Colonic mucosa (tissue), 4 donors: ENCODE measurements around the gene DYNC1I1. TPM values are rescaled to one million over a fixed set of nuclear protein-coding genes. Genes with fewer than 3 reads are reported as not detected.
A peak's percentile ranks its signal among the peaks of the same experiment; 100 is the strongest.

Experiments used
- DNase-seq: peaks from one replicate; pipeline ENCODE4 v3.0.0-alpha.2; 2020
- H3K27ac ChIP-seq: fragments of 200-600 bp; one replicate; pipeline ENCODE4 v1.8.0; 2021
- H3K27me3 ChIP-seq: fragments of 200-600 bp; one replicate; pipeline ENCODE4 v1.8.0; 2021
- H3K36me3 ChIP-seq: fragments of 200-600 bp; one replicate; pipeline ENCODE4 v1.8.0; 2021
- H3K4me1 ChIP-seq: fragments of 200-600 bp; one replicate; pipeline ENCODE4 v1.8.0; 2021; ENCODE audit warnings: mild to moderate bottlenecking
- H3K4me3 ChIP-seq: fragments of 200-600 bp; one replicate; pipeline ENCODE4 v1.8.0; 2021
- H3K9ac ChIP-seq, 2 donors: one replicate each; pipeline ENCODE4 v1.7.0; 2013; ENCODE audit warnings: control low read depth in 2 of 2, low read depth in 2 of 2, low read length in 2 of 2
- H3K9me3 ChIP-seq: fragments of 200-600 bp; one replicate; pipeline ENCODE4 v1.8.0; 2021
- CTCF ChIP-seq: fragments of 200-600 bp; IDR thresholded peaks from one replicate; pipeline ENCODE4 v1.8.0; 2022; ENCODE audit warnings: antibody characterized with exemption, mild to moderate bottlenecking
- intact Hi-C: fragments of 100-400 bp; cut with DNase I; formaldehyde crosslinking; loops from one replicate; pipeline ENCODE4 v1.14.1; 2022
- total RNA-seq, 2 donors: library from RNA; stranded (reverse); fragmentation: NEBNext Ultra II Directional in 1 of 2; extraction: Animal tissue kit (Norgen Biotek cat#: 25700) in 1 of 2; gene quantifications; one replicate each; pipeline ENCODE4 v1.2.1, GENCODE V29; 2021
- donor health status: healthy.
- donor health status: DM: no; HTN: no; CAD: no.
- donor health status: DM: no; HTN: no; CAD: no.

The DYNC1I1 gene
- total RNA-seq, 2 donors from 2014 or later = 0.54 to 1.8 TPM

DNA sequence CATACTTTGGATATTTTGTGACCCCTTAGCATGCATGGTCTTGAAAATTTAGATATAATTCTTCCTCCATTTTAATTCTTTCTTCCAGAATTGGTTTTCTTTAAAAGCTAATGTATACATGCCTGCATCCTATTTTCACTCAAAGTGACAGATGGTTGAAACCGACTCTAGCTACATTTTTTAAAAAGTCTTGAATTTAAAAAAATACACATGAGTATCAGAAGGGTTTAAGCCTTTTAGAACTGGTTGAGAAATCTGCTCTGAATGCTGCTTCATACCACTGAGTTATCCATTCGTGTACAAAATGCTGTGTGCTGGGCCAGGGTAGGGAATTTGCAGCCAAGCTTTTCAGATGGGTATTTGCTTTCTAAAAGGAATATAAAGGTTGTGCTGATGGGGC is 16.5 kb downstream of the DYNC1I1 start:
- intact Hi-C loops = no loop called here
- no peak for TF ChIP-seq CTCF
- H3K4me1 ChIP-seq = no peaks in the 10 kb centered on the region
- H3K9ac ChIP-seq = no peak overlapping the region
- no peaks in the 10 kb centered on the region for H3K27me3 ChIP-seq
- H3K9me3 ChIP-seq = no peaks in the 10 kb centered on the region
- H3K27ac ChIP-seq = no peak overlapping the region
- H3K36me3 ChIP-seq = no peaks in the 10 kb centered on the region
- no peak for DNase-seq
- H3K4me3 ChIP-seq = no peak overlapping the region

GRCh38 chr7:95793658-95794057 is 21.3 kb downstream of the DYNC1I1 start:
- no peak for DNase-seq
- TF ChIP-seq CTCF = no peak
- intact Hi-C loops = no loop called here
- Histone ChIP-seq H3K4me1 (no peaks in the 10 kb centered on the region), H3K4me3 (no peak overlapping the region), H3K9me3 (no peaks in the 10 kb centered on the region), H3K27me3 (no peaks in the 10 kb centered on the region), H3K27ac (no peak overlapping the region), H3K36me3 (no peaks in the 10 kb centered on the region), H3K9ac (no peak overlapping the region)

DNA sequence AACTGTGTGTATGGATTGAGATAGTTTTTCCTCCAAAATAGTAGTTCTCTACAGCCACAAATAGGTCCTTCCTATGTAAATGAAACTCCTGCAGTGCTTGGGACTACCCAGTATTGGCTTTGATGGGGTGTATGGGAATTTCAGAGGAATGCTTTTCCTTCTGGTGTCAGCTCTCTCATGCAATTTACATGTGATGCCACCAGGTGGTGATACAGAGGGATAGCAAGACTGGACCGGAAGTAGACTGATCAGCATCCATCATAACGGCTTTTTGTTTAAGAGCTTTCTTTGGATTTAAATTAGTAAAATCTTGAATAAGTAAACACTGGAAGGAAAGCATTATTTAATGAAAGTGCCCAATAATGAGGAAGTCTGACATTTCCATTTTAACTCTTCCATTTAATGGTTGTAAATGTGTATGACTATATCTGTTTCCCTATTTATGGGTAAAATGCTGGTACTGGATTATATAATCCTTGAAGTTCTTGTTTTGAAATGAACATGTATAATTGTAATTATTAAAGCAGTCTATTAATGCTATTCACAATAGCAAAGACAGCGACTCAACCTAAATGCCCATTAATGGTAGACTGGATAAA is 22.7 kb downstream of the DYNC1I1 start:
- H3K4me1 ChIP-seq = no peaks in the 10 kb centered on the region
- no peak for DNase-seq
- intact Hi-C loops = no loop called here
- peak; percentile 40 for TF ChIP-seq CTCF
- no peaks in the 10 kb centered on the region for H3K36me3 ChIP-seq
- no peak overlapping the region for H3K9ac ChIP-seq
- no peak overlapping the region for H3K27ac ChIP-seq
- H3K4me3 ChIP-seq = no peak overlapping the region
- H3K9me3 ChIP-seq = no peaks in the 10 kb centered on the region
- no peaks in the 10 kb centered on the region for H3K27me3 ChIP-seq

DNA sequence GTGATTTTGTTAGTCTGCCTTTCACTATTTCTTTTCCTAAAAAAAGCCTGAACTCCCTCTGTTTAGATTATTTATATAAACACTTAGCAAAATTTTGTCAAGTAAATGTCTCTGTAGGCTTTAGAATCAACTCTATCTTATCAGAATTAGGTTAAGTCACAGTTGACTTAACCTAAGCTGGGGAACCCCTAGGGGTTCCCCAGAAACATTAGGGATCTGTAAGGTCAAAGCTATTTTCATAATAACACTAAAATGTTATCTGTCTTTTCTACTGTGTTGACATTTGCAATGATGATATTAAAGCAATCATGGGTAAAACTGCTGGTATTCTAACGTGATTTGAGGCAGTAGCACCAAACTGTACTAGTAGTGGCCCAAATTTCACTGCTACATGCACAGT is 24.3 kb downstream of the DYNC1I1 start:
- intact Hi-C loops = no loop called here
- Histone ChIP-seq H3K4me3 (no peak overlapping the region), H3K36me3 (no peaks in the 10 kb centered on the region), H3K9ac (no peak overlapping the region), H3K27me3 (no peaks in the 10 kb centered on the region), H3K4me1 (no peaks in the 10 kb centered on the region), H3K27ac (no peak overlapping the region), H3K9me3 (no peaks in the 10 kb centered on the region)
- no peak for TF ChIP-seq CTCF
- DNase-seq = no peak

DNA sequence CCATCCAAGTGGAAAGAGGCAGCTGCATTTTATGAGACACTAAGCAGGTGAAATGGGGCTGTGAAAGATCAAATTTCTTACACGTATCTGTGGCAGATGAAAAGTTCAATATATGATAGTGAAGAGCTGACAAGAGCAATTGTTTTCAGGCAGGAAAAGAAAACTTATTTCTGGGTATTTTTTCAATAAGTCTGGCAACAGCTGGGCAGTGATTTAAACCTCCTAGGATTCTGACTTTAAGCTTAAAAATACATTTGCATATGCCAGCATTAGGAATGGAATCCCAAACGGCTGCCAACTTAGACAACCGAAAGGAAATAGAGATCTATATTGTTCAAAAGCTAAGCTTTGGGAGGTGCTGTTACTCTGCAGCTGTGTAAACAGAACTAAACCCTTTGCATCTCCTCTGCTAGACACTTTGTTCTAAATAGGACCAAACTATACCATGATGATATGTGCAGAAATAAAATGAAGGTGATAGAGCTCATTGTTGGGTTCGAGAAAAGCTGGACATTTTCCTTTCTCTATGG is 26.1 kb downstream of the DYNC1I1 start:
- no peaks in the 10 kb centered on the region for H3K36me3 ChIP-seq
- no peak overlapping the region for H3K4me3 ChIP-seq
- intact Hi-C loops = no loop called here
- no peak overlapping the region for H3K27ac ChIP-seq
- no peaks in the 10 kb centered on the region for H3K9me3 ChIP-seq
- no peak overlapping the region for H3K9ac ChIP-seq
- no peaks in the 10 kb centered on the region for H3K4me1 ChIP-seq
- no peaks in the 10 kb centered on the region for H3K27me3 ChIP-seq
- no peak for TF ChIP-seq CTCF
- DNase-seq = no peak
